Astrocyte of the cerebellum (primary cell): ENCODE measurements around the gene CHN1.

Source experiments
- DNase-seq: peaks from one replicate; pipeline ENCODE4 v3.0.0-alpha.2; 2011; ENCODE audit warnings: low read depth
- H3K4me3 ChIP-seq: 2 replicates; pipeline ENCODE4 v1.5.1; 2011; ENCODE audit warnings: mild to moderate bottlenecking, low read depth, low read length, moderate library complexity
- CTCF ChIP-seq: IDR thresholded peaks from 2 replicates; pipeline ENCODE4 v1.5.1; 2012; ENCODE audit warnings: low read length, low read depth, moderate library complexity, mild to moderate bottlenecking; ENCODE audit errors: missing control alignments
- in situ Hi-C: cut with HindIII; loops from 2 replicates; pipeline ENCODE4 v1.10.0; 2017; ENCODE audit warnings: low sequenced_read_pairs

CHN1 gene

GRCh38 chr2:175037941-175038340 lies 32.8 kb upstream of the CHN1 start:
- TF ChIP-seq CTCF = no peak
- in situ Hi-C loops = no loop called here
- DNase-seq = no peak
- no peak overlapping the region for H3K4me3 ChIP-seq

DNA sequence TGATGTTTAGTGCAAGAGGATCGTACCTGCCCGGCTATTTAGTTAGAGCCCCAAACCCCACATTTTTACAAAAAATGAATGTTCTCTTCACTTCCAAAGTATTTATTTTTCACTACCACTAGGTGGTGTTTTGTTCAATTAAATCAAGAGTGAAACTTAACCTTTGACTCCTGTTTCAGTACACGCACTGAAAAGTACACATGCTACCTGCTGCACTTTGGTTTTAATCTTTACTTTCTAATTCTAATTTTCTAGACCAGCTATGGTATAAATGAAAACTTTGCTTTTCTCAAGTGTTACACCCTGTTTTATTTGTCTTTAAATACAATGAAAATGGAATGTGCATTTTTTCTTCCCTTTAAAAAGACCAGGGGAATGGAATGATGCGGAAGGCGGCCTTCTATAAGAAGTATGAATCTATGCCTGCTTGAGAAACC lies 31.4 kb upstream of the CHN1 start:
- TF ChIP-seq CTCF = peak; percentile 10
- in situ Hi-C loops = no loop called here
- no peak for DNase-seq
- H3K4me3 ChIP-seq = no peak overlapping the region

DNA sequence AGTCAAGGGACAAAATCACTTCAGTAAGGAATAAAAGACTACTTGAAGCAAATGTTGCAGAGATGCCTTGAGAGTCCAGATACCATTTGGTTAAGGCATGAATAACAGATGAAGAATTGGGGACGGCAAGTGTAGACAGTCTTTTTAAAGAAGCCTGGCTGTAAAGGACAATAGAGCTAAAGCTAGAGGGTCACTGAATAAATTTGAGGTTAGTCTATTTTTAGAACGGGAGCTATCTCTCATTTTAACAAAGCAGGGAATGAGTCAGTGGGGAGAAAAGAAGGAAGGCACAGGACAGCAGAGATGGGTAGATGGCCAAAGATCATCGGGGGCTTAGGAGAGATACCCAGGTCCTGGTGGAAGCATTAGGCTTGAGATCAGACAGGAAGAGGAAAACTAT lies 30.6 kb upstream of the CHN1 start:
- no peak overlapping the region for H3K4me3 ChIP-seq
- in situ Hi-C loops = no loop called here
- DNase-seq = no peak
- no peak for TF ChIP-seq CTCF

GRCh38 chr2:175034716-175035115 lies 29.5 kb upstream of the CHN1 start:
- no peak for TF ChIP-seq CTCF
- no peak for DNase-seq
- in situ Hi-C loops = no loop called here
- no peak overlapping the region for H3K4me3 ChIP-seq

GRCh38 chr2:175030380-175031271 lies 25.4 kb upstream of the CHN1 start:
- peak; percentile 23 for DNase-seq
- no peak overlapping the region for H3K4me3 ChIP-seq
- in situ Hi-C loops = no loop called here

GRCh38 chr2:175027755-175028154 lies 22.6 kb upstream of the CHN1 start:
- in situ Hi-C loops = no loop called here
- H3K4me3 ChIP-seq = no peak overlapping the region
- no peak for DNase-seq
- no peak for TF ChIP-seq CTCF

More at GRCh38 chr2:175030380-175031271, 25.4 kb upstream of the CHN1 start:
- TF ChIP-seq CTCF = peak; percentile 54
